ENCODE measurements around the gene SPIN2B.
A peak's percentile ranks its signal among the peaks of the same experiment; 100 is the strongest.
"Not testable (repeated sequence)": the region's sequence is repeated elsewhere in the genome, so short reads cannot be mapped to it uniquely, and the experiment has no call there.

SPIN2B gene

GRCh38 chrX:57135287-57135686, 13.9 kb upstream of the SPIN2B start:
- no peak for DNase-seq (ENCODE audit: low read depth)
- TF ChIP-seq, protein P1, sequence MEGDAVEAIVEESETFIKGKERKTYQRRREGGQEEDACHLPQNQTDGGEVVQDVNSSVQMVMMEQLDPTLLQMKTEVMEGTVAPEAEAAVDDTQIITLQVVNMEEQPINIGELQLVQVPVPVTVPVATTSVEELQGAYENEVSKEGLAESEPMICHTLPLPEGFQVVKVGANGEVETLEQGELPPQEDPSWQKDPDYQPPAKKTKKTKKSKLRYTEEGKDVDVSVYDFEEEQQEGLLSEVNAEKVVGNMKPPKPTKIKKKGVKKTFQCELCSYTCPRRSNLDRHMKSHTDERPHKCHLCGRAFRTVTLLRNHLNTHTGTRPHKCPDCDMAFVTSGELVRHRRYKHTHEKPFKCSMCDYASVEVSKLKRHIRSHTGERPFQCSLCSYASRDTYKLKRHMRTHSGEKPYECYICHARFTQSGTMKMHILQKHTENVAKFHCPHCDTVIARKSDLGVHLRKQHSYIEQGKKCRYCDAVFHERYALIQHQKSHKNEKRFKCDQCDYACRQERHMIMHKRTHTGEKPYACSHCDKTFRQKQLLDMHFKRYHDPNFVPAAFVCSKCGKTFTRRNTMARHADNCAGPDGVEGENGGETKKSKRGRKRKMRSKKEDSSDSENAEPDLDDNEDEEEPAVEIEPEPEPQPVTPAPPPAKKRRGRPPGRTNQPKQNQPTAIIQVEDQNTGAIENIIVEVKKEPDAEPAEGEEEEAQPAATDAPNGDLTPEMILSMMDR (IDR thresholded peaks at IDR 0.05; ENCODE audit: low read depth, low read length, missing control alignments): no peak
- H3K4me3 ChIP-seq (ENCODE audit: low read depth, low read length): no peak overlapping the region

GRCh38 chrX:57134702-57135101, 13.4 kb upstream of the SPIN2B start:
- H3K4me3 ChIP-seq (ENCODE audit: low read depth, low read length): no peak overlapping the region
- TF ChIP-seq, protein P1 (IDR thresholded peaks at IDR 0.05; ENCODE audit: low read depth, low read length, missing control alignments): no peak
- no peak for DNase-seq (ENCODE audit: low read depth)

DNA sequence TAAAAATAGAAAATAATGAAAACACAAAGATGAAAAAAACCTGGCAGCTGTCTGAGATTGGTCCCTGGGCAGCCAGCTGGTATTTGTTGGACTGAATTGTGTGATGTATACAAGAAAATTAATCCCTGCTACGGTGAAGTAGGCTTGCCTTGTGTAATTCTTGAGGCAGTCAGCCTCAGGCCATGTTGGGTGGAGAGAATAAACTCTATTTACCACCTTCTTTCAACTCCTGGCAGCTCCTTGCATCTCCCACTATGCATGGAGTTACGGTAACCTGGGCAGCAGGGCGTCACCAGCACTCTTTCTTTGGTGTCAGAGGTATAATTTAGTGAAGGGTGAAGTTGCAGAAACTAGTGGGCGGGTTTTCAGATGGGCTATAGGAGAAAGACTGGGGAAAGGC, 12.4 kb upstream of the SPIN2B start:
- TF ChIP-seq, protein P1 (IDR thresholded peaks at IDR 0.05; ENCODE audit: low read depth, low read length, missing control alignments): no peak
- DNase-seq (ENCODE audit: low read depth): no peak
- no peak overlapping the region for H3K4me3 ChIP-seq (ENCODE audit: low read depth, low read length)

DNA sequence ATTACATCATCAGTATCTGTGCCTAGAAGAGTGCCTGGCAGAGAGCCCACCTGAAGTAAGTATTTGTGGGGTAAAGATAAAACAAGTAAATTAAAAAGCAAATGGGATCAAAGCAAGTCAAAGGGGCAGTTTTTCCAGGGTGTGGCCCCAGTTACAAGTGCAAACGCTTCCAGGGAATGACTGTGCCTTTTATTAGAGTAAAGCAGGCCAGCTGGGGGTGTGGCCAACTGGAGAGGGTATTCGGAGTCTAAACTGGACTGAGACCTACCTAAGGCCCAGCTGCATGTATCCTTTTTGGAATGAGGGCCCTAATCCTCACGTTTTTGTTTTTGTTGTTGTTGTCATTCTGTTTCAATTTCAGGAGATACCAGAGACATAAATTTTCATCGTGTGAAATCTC, 11.9 kb upstream of the SPIN2B start:
- not testable (repeated sequence) for H3K4me3 ChIP-seq (ENCODE audit: low read depth, low read length); DNase-seq (ENCODE audit: low read depth)

GRCh38 chrX:57132046-57132445, 10.7 kb upstream of the SPIN2B start:
- no peak overlapping the region for H3K4me3 ChIP-seq (ENCODE audit: low read depth, low read length)
- TF ChIP-seq, protein P1 (IDR thresholded peaks at IDR 0.05; ENCODE audit: low read depth, low read length, missing control alignments): no peak
- DNase-seq (ENCODE audit: low read depth): no peak

DNA sequence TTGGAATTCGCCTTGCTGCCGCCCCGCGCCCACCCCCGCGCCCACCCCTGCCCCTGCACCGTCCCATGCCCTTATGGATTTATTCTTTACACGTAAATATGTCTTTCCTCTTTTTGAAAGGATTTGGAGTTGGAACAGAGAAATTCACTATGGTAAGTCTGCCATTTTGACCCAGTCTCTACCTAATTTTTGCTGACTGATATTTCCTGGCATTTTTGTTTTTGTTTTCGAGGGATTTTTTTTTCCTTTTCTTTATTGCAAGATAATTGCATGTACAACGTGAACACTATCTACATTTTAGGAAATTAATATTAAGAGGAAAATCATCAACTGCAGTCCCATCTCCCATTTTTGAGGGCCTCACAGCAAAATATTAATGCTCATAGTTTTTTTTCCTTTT, 468 bp upstream of the SPIN2B start:
- peak overlapping the region; percentile 83 for H3K4me3 ChIP-seq (ENCODE audit: low read depth, low read length)
- DNase-seq (ENCODE audit: low read depth): no peak
- TF ChIP-seq, protein P1 (IDR thresholded peaks at IDR 0.05; ENCODE audit: low read depth, low read length, missing control alignments): no peak

DNA sequence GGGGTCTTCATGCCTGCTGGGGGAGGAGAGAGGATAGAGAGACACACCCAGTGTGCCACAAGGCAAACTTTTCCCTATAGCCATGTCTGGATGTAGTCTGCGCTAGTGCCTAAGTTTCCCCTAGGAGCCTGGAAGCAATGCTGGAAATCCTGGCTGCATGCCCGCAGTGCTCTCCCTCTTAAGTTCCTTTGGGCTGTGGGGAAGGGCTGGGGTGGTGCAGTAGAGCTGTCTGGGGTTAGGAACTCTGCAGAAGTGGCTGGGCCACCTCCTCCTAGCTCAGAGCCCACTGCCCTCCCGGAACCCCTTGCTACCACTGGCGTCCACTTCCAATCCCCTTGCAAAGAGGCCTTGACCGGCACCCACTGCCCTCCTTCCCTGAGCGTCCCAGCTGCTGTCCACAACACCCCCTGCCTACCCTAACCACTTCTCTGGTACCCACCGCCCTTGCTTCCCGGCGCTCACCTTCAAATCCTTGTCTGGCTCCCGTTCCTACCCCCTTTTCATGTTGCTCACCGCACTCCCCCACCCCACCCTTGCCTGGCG, 658 bp downstream of the SPIN2B start:
- peak overlapping the region; percentile 83 for H3K4me3 ChIP-seq (ENCODE audit: low read depth, low read length)
- DNase-seq (ENCODE audit: low read depth): not testable (repeated sequence)

DNA sequence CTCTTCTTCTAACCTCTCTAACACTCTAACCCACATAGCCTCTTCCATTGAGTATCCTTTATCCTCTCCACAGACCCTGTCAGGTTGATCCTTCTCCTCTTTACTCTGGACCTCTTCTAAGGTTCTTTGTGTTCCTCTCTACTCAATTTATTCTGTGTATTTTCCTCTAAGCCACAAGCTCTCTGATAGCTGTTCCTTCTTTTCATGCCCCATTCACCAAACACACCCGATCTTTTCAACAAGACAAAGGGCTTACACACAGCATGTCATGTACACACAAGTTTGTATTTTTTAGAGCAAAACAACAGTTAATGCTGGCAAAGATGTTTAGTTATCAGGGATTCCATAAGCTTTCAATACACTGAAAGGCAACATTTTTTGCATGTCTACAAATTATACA, 1.9 kb downstream of the SPIN2B start:
- TF ChIP-seq, protein P1 (IDR thresholded peaks at IDR 0.05; ENCODE audit: low read depth, low read length, missing control alignments): no peak
- H3K4me3 ChIP-seq (ENCODE audit: low read depth, low read length): no peak overlapping the region
- DNase-seq (ENCODE audit: low read depth): no peak

GRCh38 chrX:57117566-57117965, 3.8 kb downstream of the SPIN2B start:
- DNase-seq (ENCODE audit: low read depth); H3K4me3 ChIP-seq (ENCODE audit: low read depth, low read length): not testable (repeated sequence)

All from GM12864 (cell line).